ENCODE data around the gene SMYD2.
A peak's percentile ranks its signal among the peaks of the same experiment; 100 is the strongest.

Gene SMYD2

DNA sequence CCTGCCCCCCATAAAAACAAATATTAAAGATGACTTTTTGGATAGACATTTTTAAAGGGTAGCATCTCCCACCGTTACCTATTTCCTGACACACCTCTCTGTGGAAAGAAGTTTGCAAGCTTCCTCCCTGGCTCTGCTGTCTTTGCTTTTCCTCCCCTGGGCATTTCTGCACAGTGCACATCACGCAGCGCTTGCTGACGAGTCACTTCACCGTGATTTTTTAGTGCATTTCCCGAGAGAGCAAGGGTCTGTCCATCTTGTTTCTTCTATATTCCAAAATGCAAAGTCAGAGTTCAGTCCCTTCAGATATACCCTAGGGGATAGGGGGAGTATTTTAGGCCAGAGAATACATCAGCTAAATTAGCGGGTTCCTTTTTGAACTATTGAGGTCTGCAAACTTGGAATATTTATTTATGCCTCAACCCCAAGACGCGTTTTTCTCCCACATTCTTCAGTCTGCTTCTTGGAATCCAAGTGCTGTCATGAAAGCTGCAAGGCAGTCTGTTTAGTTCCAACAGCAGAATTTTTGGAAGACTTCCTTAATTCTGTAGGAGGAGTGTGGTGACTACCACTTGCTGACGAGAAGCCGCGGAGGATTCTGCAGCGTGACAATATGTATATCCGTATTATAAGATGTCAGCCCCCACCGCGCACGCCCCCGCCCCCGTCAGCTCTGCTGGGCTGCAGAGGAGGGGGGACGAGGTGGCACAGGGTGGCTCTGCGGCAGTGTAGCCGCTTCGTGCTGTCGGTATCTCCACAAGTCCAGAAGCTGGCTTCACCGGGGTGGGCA is 22.4 kb downstream of the SMYD2 start:
- no peak for DNase-seq (ENCODE audit: low read depth in 2 of 2)

GRCh38 chr1:214305164-214305751 is 24.3 kb downstream of the SMYD2 start:
- no peak for DNase-seq (ENCODE audit: low read depth in 2 of 2)

GRCh38 chr1:214306269-214306668 is 25.3 kb downstream of the SMYD2 start:
- DNase-seq (ENCODE audit: low read depth in 2 of 2): no peak

GRCh38 chr1:214310010-214310409 is 29.1 kb downstream of the SMYD2 start:
- no peak for DNase-seq (ENCODE audit: low read depth in 2 of 2)

DNA sequence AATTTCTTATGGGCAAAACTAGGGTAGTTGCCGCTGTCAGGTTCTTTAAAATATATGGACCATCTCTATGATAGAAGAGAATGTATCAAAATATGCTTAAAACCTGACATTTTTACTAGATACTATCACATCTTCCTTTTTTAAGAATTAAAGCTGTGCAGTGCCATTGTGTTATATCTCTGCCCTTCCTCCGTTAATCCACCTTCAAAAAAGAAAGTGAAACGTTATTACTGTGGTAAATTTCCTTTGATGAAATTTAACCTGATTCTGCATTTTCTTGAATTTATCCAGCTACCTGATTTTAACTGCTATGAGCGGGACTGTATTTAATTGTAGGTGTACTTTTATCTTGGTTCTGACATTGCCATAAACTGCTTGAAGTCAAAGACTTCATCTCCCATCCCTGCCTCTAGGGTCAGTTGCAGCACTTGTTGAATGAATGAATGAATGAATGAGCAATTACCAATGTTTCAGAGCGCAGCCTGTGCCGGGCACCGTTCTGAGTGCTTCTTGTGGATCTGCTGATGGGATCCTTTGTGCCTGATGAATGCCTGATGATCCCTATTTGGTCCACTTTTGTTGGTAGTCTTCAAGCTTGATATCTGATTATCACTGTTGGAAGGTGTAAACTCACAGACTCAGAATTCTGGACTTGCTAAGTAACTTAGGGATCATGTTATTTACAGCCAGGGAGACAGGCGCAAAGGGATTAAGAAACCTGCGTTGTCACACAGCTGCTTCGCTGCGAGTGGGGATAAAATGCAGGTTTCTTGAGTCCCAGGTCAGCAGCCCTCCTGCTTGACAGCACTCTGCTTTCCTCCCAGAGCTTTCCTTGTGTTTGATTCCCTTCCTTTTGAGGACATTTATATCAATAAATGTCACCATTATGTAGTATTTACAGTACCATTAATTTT is 30.1 kb downstream of the SMYD2 start:
- DNase-seq (ENCODE audit: low read depth in 2 of 2): no peak

GRCh38 chr1:214312530-214313051 is 31.6 kb downstream of the SMYD2 start:
- no peak for DNase-seq (ENCODE audit: low read depth in 2 of 2)

- no peak for DNase-seq (ENCODE audit: low read depth in 2 of 2)
These were observed 33.4 kb downstream of the SMYD2 start for GRCh38 chr1:214314178-214314843.

DNA sequence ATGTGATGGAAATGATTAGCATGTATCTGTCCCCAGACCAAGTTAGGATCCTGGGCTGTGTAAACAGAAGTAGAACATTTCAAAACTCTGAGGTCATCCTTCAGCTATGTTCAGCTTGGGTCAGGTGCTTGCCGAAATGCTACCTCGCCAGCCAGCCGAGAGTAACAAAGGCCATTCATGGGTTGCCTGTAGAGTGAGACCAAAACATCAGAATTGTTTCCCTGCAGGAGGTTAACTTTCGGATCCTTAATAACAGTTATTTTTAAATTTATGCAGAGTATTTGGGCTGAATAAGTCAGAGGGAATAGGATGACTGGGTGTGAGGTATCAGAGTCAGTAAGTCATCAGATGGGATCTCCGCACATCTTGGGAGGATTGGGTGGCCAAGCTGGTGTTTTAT is 35.6 kb downstream of the SMYD2 start:
- no peak for DNase-seq (ENCODE audit: low read depth in 2 of 2)

GRCh38 chr1:214317300-214317699 is 36.3 kb downstream of the SMYD2 start:
- DNase-seq (ENCODE audit: low read depth in 2 of 2): no peak

GRCh38 chr1:214317734-214318133 is 36.8 kb downstream of the SMYD2 start:
- DNase-seq (ENCODE audit: low read depth in 2 of 2): no peak

- DNase-seq (ENCODE audit: low read depth in 2 of 2): no peak
These were observed 37.4 kb downstream of the SMYD2 start for GRCh38 chr1:214318356-214318755.

GRCh38 chr1:214318956-214319736 is 38.2 kb downstream of the SMYD2 start:
- DNase-seq (ENCODE audit: low read depth in 2 of 2): no peak

- DNase-seq (ENCODE audit: low read depth in 2 of 2): no peak
These were observed 39.0 kb downstream of the SMYD2 start for GRCh38 chr1:214319938-214320337.

DNA sequence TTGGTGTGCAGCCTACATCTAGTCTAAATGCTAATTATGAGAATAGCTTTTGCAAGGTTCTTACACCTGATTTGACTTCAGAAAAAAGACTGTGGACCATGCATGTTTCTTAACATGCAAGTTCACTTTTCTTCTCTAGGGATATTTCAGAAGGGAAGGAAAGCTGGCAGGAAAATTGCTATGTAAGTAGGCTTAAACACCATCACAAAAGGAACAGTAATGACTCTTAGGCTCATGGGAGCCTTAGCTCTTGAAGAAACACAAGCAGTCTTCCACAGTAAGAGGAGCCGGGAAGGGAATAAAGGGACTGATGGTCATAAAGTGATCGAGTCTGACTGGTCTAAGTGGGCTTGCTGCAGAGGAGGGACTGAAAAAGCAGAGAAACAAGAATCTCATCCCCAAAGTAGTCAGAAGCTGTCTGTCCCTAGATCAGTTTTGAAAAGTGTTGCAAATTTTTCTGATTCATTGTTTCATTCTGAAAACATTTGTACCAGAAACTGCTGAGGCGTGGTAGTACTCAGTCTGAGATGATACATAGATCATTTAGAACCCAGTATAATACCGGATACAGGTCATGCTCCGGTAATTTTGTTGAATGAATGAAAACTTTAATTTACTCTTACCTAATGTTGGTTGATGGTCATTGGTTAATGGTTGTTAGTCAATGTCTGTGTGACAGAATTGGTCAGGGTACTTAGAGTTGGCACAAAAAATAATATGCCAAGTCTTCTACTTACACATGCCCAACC is 40.9 kb downstream of the SMYD2 start:
- no peak for DNase-seq (ENCODE audit: low read depth in 2 of 2)

GRCh38 chr1:214324896-214325800 is 44.2 kb downstream of the SMYD2 start:
- DNase-seq (ENCODE audit: low read depth in 2 of 2): no peak

DNA sequence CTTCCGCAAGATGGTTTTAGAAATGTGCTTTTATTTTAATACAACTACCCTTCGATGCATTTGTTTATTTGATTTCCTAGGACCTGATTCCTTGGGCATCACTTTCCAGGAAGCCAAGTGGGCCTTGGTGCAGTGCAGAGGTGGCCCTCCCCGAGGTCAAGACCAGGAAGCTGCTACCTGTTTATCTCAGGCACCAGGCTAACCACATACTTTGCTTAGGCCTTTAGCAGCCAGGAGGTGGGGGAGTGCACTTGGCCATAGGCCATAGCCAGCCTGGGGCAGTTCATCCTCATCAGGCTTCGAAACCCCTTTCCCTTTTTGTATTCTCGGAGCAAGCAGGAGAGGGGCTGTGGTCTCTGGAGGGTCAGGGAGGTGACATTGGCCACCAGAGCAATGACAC is 45.4 kb downstream of the SMYD2 start:
- no peak for DNase-seq (ENCODE audit: low read depth in 2 of 2)

GRCh38 chr1:214327514-214327913 is 46.6 kb downstream of the SMYD2 start:
- no peak for DNase-seq (ENCODE audit: low read depth in 2 of 2)

GRCh38 chr1:214328770-214329469 is 48.0 kb downstream of the SMYD2 start:
- peak in 1 of 2 experiments; percentile 41 for DNase-seq (ENCODE audit: low read depth in 2 of 2)
